ENCODE measurements around the gene IL17B. TPM values are rescaled to one million over a fixed set of nuclear protein-coding genes. Genes with fewer than 3 reads are reported as not detected.

IL17B gene
- total RNA-seq, 1 donor from 2014 or later, result 2.7 TPM

DNA sequence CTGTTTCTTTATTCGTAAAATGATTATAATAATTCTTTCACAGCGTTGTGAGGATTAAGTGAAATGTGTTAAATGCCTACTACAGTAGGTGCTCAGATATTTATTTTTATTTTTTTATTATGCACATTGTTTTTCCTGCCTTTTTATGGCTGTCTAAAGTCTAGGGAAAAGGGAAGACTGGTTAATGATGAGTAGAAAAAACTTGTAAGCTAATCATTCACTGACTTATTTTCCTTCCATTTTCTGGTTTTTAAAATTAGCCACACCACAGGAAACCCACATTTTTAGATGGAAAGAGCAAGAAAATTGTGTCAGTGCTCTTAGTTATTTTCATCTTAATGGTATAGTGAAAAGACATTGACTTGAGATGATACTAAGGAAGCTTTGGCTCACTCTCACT, 25.2 kb downstream of the IL17B start:
- no peak for DNase-seq (ENCODE audit: extremely low spot score in 2 of 2)
- no peaks in the 10 kb centered on the region for H3K27me3 ChIP-seq
- no peak overlapping the region for H3K27ac ChIP-seq
- H3K36me3 ChIP-seq, result peaks cover 0 to 58% of the 10 kb centered on the region in 2 donors
- no peak overlapping the region for H3K4me3 ChIP-seq
- intact Hi-C loops (cut with DNase I), result no loop called here
- TF ChIP-seq, protein P1, sequence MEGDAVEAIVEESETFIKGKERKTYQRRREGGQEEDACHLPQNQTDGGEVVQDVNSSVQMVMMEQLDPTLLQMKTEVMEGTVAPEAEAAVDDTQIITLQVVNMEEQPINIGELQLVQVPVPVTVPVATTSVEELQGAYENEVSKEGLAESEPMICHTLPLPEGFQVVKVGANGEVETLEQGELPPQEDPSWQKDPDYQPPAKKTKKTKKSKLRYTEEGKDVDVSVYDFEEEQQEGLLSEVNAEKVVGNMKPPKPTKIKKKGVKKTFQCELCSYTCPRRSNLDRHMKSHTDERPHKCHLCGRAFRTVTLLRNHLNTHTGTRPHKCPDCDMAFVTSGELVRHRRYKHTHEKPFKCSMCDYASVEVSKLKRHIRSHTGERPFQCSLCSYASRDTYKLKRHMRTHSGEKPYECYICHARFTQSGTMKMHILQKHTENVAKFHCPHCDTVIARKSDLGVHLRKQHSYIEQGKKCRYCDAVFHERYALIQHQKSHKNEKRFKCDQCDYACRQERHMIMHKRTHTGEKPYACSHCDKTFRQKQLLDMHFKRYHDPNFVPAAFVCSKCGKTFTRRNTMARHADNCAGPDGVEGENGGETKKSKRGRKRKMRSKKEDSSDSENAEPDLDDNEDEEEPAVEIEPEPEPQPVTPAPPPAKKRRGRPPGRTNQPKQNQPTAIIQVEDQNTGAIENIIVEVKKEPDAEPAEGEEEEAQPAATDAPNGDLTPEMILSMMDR (IDR thresholded peaks at IDR 0.05), result no peak
- no peak for TF ChIP-seq POLR2A (IDR thresholded peaks at IDR 0.05)
- H3K4me1 ChIP-seq, result peaks cover 15% of the 10 kb centered on the region
- H3K9me3 ChIP-seq, result no peaks in the 10 kb centered on the region

DNA sequence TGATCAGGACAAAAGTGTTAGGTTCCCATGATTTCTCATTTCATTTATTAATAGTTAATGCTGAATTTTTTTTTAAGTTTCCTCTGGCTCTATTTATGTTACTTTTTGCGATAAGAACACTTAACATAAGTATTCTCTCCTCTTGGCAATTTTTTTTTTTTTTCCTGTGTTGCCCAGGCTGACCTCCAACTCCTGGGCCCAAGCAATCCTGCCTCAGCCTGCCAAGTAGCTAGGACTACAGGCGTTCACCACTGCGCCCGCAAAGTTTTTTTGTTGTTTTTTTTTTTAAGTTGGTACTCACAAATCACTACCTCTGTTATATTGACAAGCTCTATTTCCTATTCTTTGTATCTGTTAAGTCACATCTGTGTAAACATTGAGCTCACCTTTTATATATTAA, 26.9 kb downstream of the IL17B start:
- no peak overlapping the region for H3K27ac ChIP-seq
- H3K27me3 ChIP-seq, result no peaks in the 10 kb centered on the region
- H3K36me3 ChIP-seq, result peaks cover 0 to 70% of the 10 kb centered on the region in 2 donors
- H3K4me1 ChIP-seq, result peaks cover 16% of the 10 kb centered on the region
- no peak overlapping the region for H3K4me3 ChIP-seq
- no peak for TF ChIP-seq POLR2AphosphoS5 (IDR thresholded peaks at IDR 0.05; ENCODE audit: insufficient read depth in 1 of 2, low read depth in 1 of 2)
- TF ChIP-seq, protein P1 (IDR thresholded peaks at IDR 0.05), result no peak
- no peak for TF ChIP-seq POLR2A (IDR thresholded peaks at IDR 0.05)
- no peak for DNase-seq (ENCODE audit: extremely low spot score in 2 of 2)
- no peaks in the 10 kb centered on the region for H3K9me3 ChIP-seq
- intact Hi-C loops (cut with DNase I), result no loop called here

DNA sequence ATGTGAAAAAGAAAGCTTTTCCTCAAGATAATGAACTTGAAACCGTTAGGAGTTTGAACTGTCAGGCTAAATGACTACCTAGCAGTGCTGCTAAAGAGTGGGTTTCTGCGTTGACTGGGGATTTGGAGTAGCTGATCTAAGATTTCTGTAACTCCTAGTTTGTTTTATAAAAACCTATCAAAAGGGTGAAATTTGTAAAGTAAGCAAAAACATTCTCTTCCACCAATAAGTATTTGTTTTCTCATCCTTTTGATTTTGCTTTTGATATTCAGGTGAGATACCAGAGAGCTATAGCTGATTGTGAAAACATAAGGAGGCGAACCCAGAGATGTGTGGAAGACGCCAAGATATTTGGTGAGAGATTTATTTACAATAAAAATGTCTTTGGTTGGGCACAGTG, 29.7 kb downstream of the IL17B start:
- Histone ChIP-seq H3K4me1 (peaks cover 33% of the 10 kb centered on the region), H3K4me3 (no peak overlapping the region), H3K27ac (no peak overlapping the region), H3K36me3 (peaks cover 0 to 64% of the 10 kb centered on the region in 2 donors), H3K27me3 (no peaks in the 10 kb centered on the region), H3K9me3 (no peaks in the 10 kb centered on the region)
- DNase-seq (ENCODE audit: extremely low spot score in 2 of 2), result no peak
- intact Hi-C loops (cut with DNase I), result no loop called here
- TF ChIP-seq POLR2A (IDR thresholded peaks at IDR 0.05) (no peak), POLR2AphosphoS5 (IDR thresholded peaks at IDR 0.05; ENCODE audit: insufficient read depth in 1 of 2, low read depth in 1 of 2) (no peak)
- TF ChIP-seq, protein P1 (IDR thresholded peaks at IDR 0.05), result no peak

DNA sequence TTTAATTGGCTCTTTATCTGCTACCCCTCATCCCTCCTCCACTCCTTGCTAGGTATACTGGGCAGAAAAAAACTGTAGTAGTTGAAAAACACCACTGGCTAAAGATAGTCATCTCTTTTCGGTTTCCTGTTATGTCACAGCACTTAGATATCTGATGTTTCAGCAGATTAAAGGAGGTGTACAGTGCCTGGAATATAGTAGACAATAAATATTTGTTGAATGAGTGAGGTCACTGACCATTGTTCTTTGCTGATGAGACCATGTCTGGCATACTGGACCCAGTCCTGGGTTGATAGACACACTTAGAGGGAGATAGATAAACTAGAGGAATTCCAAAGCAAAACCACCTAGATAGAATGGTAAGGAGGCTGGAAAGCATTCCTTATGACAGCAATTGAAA, 30.6 kb downstream of the IL17B start:
- H3K27ac ChIP-seq, result no peak overlapping the region
- peaks cover 34% of the 10 kb centered on the region for H3K4me1 ChIP-seq
- intact Hi-C loops (cut with DNase I), result no loop called here
- DNase-seq (ENCODE audit: extremely low spot score in 2 of 2), result no peak
- H3K9me3 ChIP-seq, result no peaks in the 10 kb centered on the region
- TF ChIP-seq POLR2AphosphoS5 (IDR thresholded peaks at IDR 0.05; ENCODE audit: insufficient read depth in 1 of 2, low read depth in 1 of 2) (no peak), POLR2A (IDR thresholded peaks at IDR 0.05) (no peak)
- TF ChIP-seq, protein P1 (IDR thresholded peaks at IDR 0.05), result no peak
- H3K36me3 ChIP-seq, result peaks cover 0 to 55% of the 10 kb centered on the region in 2 donors
- H3K4me3 ChIP-seq, result no peak overlapping the region
- no peaks in the 10 kb centered on the region for H3K27me3 ChIP-seq

DNA sequence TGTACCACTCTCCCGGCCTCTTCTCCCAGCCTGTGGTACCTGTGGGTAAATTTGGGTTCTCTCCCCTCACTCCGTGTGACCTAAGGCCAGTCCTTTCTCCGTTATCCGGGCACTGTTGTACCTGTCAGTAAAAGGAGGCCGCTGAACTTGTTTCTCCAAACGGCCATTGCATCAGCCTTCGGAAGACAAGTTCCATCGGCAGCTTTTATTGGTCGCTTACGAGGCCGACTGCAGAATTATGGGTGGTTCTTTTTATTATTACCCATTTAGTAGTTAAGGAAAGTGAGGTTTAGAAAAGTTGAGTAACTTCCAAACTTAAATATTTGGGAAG, 33.2 kb downstream of the IL17B start:
- Histone ChIP-seq H3K36me3 (peaks cover 0 to 30% of the 10 kb centered on the region in 2 donors), H3K4me1 (peaks cover 34% of the 10 kb centered on the region), H3K9me3 (no peaks in the 10 kb centered on the region), H3K27ac (peak overlapping the region; percentile 74), H3K27me3 (no peaks in the 10 kb centered on the region), H3K4me3 (peak overlapping the region; percentile 67 to 76)
- intact Hi-C loops (cut with DNase I), result no loop called here
- DNase-seq (ENCODE audit: extremely low spot score in 2 of 2), result no peak
- TF ChIP-seq, protein P1 (IDR thresholded peaks at IDR 0.05), result no peak
- TF ChIP-seq POLR2A (IDR thresholded peaks at IDR 0.05) (no peak), POLR2AphosphoS5 (IDR thresholded peaks at IDR 0.05; ENCODE audit: insufficient read depth in 1 of 2, low read depth in 1 of 2) (no peak)
